HepG2 (cell line): ENCODE measurements around the gene DHX16. TPM values are rescaled to one million over a fixed set of nuclear protein-coding genes. Genes with fewer than 3 reads are reported as not detected.
A peak's percentile ranks its signal among the peaks of the same experiment; 100 is the strongest.

Experiments
- AGO1 ChIP-seq: fragments of 200-400 bp; formaldehyde crosslinking; IDR thresholded peaks from 2 replicates; pipeline ENCODE4 v1.6.1; 2017; ENCODE audit warnings: mild to moderate bottlenecking, low read depth, low read length, moderate library complexity; ENCODE audit not compliant: poor library complexity, severe bottlenecking
- ATAD3A ChIP-seq: sonication (generic); formaldehyde crosslinking; IDR thresholded peaks from 2 replicates; pipeline ENCODE4 v1.4.0; 2020; ENCODE audit warnings: missing genetic modification reagents
- BRD4 ChIP-seq: sonication (generic); formaldehyde crosslinking; IDR thresholded peaks from 2 replicates; pipeline ENCODE4 v1.4.0; 2020; ENCODE audit warnings: missing genetic modification reagents
- GRHL1 ChIP-seq: sonication (generic); formaldehyde crosslinking; conservative IDR thresholded peaks from 2 replicates; pipeline ENCODE4 v1.8.0; 2022; ENCODE audit warnings: missing genetic modification reagents
- HES4 ChIP-seq: sonication (generic); formaldehyde crosslinking; IDR thresholded peaks from 2 replicates; pipeline ENCODE4 v1.9.0; 2021; ENCODE audit warnings: mild to moderate bottlenecking, missing genetic modification reagents, borderline replicate concordance
- JARID2 ChIP-seq: sonication (generic); formaldehyde crosslinking; IDR thresholded peaks from 2 replicates; pipeline ENCODE4 v1.8.1; 2023; ENCODE audit warnings: missing genetic modification reagents, inconsistent platforms; ENCODE audit not compliant: insufficient replicate concordance
- JUNB ChIP-seq: sonication (generic); formaldehyde crosslinking; IDR thresholded peaks from 2 replicates; pipeline ENCODE4 v1.8.0; 2022; ENCODE audit warnings: missing genetic modification reagents, mild to moderate bottlenecking, borderline replicate concordance
- KDM1A ChIP-seq: IDR thresholded peaks from 2 replicates; pipeline ENCODE4 v1.6.1; 2016; ENCODE audit warnings: missing compliant biosample characterization
- PHF20 ChIP-seq: sonication (generic); formaldehyde crosslinking; IDR thresholded peaks from 2 replicates; pipeline ENCODE4 v1.5.0; 2020; ENCODE audit warnings: mild to moderate bottlenecking, missing genetic modification reagents
- PHF5A ChIP-seq: IDR thresholded peaks from one replicate; pipeline ENCODE4 v1.6.1; 2018; ENCODE audit warnings: low read depth, missing genetic modification reagents; ENCODE audit not compliant: unreplicated experiment
- SNAI1 ChIP-seq: sonication (generic); formaldehyde crosslinking; IDR thresholded peaks from 2 replicates; pipeline ENCODE4 v1.5.0; 2020; ENCODE audit warnings: mild to moderate bottlenecking, missing genetic modification reagents, borderline replicate concordance
- TAF15 ChIP-seq: fragments of 200-400 bp; formaldehyde crosslinking; IDR thresholded peaks from one replicate; pipeline ENCODE4 v1.6.1; 2018; ENCODE audit warnings: mild to moderate bottlenecking, low read depth, low read length; ENCODE audit not compliant: poor library complexity, severe bottlenecking
- TMF1 ChIP-seq: sonication (generic); formaldehyde crosslinking; IDR thresholded peaks from 2 replicates; pipeline ENCODE4 v1.8.1; 2022; ENCODE audit warnings: low read depth, missing genetic modification reagents
- ZFP62 ChIP-seq: sonication (generic); formaldehyde crosslinking; IDR thresholded peaks from 2 replicates; pipeline ENCODE4 v1.4.0; 2020; ENCODE audit warnings: missing genetic modification reagents
- ZMAT5 ChIP-seq: sonication (generic); formaldehyde crosslinking; IDR thresholded peaks from 2 replicates; pipeline ENCODE4 v1.5.0; 2020; ENCODE audit warnings: mild to moderate bottlenecking, low read depth, missing genetic modification reagents, borderline replicate concordance
- ZNF18 ChIP-seq: sonication (generic); formaldehyde crosslinking; IDR thresholded peaks from 2 replicates; pipeline ENCODE4 v1.8.0; 2022; ENCODE audit warnings: mild to moderate bottlenecking, missing genetic modification reagents; ENCODE audit not compliant: insufficient replicate concordance
- ZNF562 ChIP-seq: sonication (generic); formaldehyde crosslinking; IDR thresholded peaks from 2 replicates; pipeline ENCODE4 v1.8.0; 2022; ENCODE audit warnings: missing genetic modification reagents, borderline replicate concordance
- ZNF629 ChIP-seq: sonication (generic); formaldehyde crosslinking; conservative IDR thresholded peaks from 2 replicates; pipeline ENCODE4 v1.5.0; 2020; ENCODE audit warnings: missing genetic modification reagents
- ZNF644 ChIP-seq: IDR thresholded peaks from 2 replicates; pipeline ENCODE4 v1.6.1; 2016; ENCODE audit warnings: low read depth
- polyA plus RNA-seq, 8 experiments: library from polyadenylated mRNA; depleted of rRNA in 3 of 8; stranded (reverse) in 7 of 8; unstranded in 1 of 8; fragments of >200 nt; fragmentation: Illumina TruSeq in 4 of 8; extraction: Trizol in 4 of 8; gene quantifications; 2 replicates each; pipeline versions ENCODE4 v1.2.1 to v1.2.3, GENCODE V29; 2011 to 2016; ENCODE audit warnings: low read depth in 4 of 8, missing spikeins in 1 of 8, mixed read lengths in 1 of 8; ENCODE audit not compliant: insufficient read depth in 1 of 8
- total RNA-seq, 5 experiments: library from RNA; depleted of rRNA; stranded (reverse); fragments of >200 nt; fragmentation: Illumina TruSeq; extraction: Trizol; gene quantifications; 2 replicates each; pipeline ENCODE4 v1.2.3, GENCODE V29; 2016; ENCODE audit warnings: low read depth in 1 of 5
- TF ChIP-seq, protein P1 (sequence below): IDR thresholded peaks from 2 replicates; pipeline ENCODE4 v1.6.1; 2016; ENCODE audit warnings: missing genetic modification reagents, missing compliant biosample characterization

The DHX16 gene
- total and polyA plus RNA-seq, 2 of the 13 experiments (the other 11 are each of a cell fraction or from before 2014, with no cell fraction given): 57.0 to 58.5 TPM

DNA sequence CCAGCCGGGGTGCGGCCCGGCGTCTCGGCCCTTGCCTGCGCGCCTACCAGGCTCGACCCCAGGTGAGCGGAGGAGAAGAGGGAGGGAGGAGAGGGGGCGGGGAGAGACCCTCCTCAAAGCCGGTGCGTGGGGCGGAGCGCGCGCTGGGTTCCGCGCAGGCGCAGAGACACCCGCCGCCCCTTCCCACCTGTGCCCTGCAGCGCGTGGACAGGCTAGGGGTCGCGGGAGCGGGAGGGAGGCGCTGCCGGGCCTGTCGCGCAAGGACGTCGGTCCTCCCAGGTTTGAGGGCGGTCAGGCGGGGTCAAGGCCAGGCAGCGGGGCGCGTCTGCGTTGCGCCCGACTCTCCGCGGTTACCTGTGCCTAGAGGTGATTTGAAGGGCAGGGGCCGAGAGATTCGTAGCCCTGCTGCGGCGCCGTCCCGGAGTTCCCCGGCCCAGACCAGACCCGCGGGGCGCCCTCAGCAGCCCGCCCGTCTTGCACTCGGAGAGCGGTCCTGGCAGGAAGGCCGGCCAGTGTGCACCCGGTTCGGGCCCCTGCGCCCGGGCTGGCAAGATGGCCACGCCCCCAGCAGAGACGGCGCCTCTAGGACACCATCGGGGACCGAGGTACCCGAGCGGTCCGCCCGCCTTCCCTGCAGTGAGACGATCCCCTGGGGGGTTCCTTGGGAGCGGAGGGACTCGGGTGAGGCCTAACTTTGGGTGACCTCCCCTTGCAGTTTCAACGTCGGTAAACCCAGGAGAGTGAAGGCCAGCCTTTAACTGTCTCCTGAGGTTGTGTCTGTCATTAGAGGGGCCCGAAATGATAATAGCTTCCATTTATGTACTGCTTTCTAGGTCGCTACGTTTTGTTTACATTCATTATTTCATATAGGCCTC lies 25.3 kb downstream of the DHX16 start (continued):
- no peak for TF ChIP-seq ZFP62
- TF ChIP-seq ATAD3A (CRISPR knock-in tag): no peak
- no peak; the same call in 1 of the 2 replicates for TF ChIP-seq TMF1 (CRISPR knock-in tag)
- TF ChIP-seq, protein P1, sequence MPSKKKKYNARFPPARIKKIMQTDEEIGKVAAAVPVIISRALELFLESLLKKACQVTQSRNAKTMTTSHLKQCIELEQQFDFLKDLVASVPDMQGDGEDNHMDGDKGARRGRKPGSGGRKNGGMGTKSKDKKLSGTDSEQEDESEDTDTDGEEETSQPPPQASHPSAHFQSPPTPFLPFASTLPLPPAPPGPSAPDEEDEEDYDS: peak; percentile 72
- TF ChIP-seq ZNF629: no peak; the same call in 1 of the 2 replicates
- TF ChIP-seq BRD4 (CRISPR knock-in tag): peak; percentile 88
- TF ChIP-seq TAF15: peak; percentile 96
- TF ChIP-seq HES4 (CRISPR knock-in tag): peak; percentile 48; the same call in 1 of the 2 replicates
- peak; percentile 82 for TF ChIP-seq ZNF18
- no peak for TF ChIP-seq JARID2 (CRISPR knock-in tag)
- TF ChIP-seq PHF5A (CRISPR knock-in tag): peak; percentile 4
- no peak for TF ChIP-seq GRHL1
- TF ChIP-seq KDM1A (CRISPR knock-in tag): peak; percentile 7; the same call in 1 of the 2 replicates
- peak; percentile 83; the same call in 1 of the 2 replicates for TF ChIP-seq SNAI1
- peak; percentile 77 for TF ChIP-seq PHF20 (CRISPR knock-in tag)
- TF ChIP-seq JUNB (CRISPR knock-in tag): no peak
- peak; percentile 91 for TF ChIP-seq AGO1
- TF ChIP-seq ZNF562 (CRISPR knock-in tag): no peak
- 0 out of 2 replicates have a peak, but pooled peaks have one; percentile 80 for TF ChIP-seq ZMAT5 (CRISPR knock-in tag)
- no peak for TF ChIP-seq ZNF644 (CRISPR knock-in tag)
